GM18520 (cell line): ENCODE measurements around the gene NUDT9.
"Not testable (repeated sequence)": the region's sequence is repeated elsewhere in the genome, so short reads cannot be mapped to it uniquely, and the experiment has no call there.

ENCODE experiments used
- ATAC-seq: cut with Tn5 transposase; IDR thresholded peaks from one replicate; pipeline ENCODE4 v1.9.1; 2021; ENCODE audit not compliant: unreplicated experiment

Gene NUDT9

DNA sequence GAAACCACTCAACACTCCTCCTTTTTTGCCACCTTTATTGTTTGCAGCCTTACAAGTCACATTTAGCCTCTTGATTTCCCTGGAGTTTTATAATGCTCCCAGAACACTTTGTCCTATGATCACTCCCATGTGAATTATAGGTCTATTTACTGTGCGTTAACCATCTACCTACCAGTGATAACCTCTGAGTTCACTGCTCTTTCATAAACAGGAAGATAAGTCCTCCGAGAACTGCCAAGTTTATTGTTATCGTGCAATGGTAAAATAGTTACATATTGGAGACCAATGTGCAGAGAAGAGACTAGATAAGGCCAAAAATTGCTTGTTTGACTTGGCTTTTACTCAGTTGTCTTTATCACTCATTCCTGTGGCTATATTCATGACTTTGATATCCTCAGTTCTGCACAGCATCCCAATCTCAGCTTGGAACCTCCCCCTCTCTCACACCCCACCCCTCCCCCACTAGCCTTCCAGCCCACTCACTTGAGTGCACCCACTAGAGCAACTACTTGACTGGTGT is 12.9 kb upstream of the NUDT9 start:
- ATAC-seq: no peak

DNA sequence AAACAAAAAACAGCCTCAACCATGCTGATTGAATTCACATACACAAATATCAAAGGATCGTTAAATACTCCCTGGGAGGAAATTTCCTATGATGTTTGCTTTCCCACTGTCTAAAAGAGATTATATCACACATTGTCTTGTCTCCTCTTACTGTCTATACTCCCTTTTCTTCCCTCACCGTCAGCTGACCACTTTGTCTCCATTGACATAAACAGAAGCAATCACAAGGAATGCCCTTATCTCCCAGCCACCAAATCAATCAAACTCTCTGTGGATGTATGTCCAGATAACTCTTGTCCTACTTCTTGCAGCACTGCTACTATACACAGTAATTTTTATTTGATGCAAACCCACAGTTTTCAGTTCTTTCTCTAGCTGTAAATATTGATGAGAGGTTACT is 12.2 kb upstream of the NUDT9 start:
- no peak for ATAC-seq

DNA sequence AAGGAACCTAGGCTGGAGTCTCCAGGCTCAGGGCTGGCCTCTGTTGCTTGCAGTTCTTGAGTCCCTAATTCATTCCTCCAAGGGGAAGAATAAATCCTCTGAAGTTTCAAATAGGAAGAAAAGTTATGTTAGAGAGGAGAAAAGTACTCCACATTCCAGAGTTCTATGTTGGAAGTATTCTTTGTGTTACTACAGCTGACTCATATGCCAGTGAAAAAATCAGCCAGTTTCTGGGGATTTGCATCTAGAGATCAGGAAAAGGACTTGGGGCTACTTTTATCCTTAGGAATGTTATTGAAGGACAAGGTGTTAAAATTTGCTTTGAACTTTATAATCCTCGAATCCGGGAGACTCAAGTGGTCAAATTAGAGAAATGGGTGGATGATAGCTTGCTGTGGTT is 11.7 kb upstream of the NUDT9 start:
- no peak for ATAC-seq

DNA sequence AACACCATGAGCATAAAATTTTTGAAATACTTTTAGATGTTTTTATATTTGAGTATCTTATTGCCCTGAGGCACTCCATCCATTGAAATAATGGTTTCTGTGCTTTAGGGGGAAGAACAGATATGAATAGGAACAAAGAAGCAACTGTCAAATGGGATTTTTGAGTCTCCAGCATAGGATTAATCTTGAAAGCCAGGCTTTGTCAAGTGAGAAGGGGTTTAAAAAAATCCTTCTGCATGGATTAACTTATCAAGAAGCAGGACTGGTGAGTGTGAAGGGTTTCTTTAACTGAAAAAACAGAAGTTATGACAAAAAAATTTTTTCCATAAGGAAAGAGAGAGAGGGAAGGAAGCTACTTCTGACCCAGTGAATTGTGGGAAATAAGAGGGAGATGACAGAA is 7.6 kb upstream of the NUDT9 start:
- ATAC-seq: no peak

DNA sequence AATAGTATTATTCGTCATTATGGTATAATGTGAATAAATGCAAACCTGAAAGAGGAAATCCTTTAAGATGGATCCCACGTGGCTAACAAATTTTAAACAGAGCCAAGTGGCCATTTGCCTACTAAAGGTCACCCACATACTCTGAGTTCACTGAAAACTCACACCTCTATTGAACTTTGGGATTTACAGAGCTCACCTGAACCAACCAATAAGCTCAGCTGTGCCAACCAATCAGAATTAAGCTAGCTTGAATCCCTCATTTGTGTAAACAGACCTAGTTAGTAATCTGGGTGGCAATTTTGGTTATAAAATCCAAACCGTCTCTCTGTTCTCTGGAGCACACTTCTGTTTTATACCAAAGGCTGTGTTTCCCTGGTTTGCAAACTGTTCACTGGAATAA is 5.4 kb upstream of the NUDT9 start:
- ATAC-seq: no peak

DNA sequence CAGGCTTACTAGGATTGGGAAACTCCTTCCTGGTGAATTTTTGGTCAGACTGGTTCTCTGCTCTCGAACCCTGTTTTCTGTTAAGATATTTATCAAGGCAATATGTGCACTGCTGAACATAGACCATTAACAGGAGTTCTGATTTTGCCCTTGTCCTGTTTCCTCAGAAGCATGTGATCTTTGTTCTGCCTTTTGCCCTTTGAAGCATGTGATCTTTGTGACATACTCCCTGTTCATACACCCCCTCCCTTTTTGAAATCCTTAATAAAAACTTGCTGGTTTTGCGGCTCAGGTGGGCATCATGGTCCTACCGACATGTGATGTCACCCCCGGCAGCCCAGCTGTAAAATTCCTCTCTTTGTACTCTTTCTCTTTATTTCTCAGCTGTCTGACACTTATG is 4.0 kb upstream of the NUDT9 start:
- ATAC-seq: not testable (repeated sequence)

DNA sequence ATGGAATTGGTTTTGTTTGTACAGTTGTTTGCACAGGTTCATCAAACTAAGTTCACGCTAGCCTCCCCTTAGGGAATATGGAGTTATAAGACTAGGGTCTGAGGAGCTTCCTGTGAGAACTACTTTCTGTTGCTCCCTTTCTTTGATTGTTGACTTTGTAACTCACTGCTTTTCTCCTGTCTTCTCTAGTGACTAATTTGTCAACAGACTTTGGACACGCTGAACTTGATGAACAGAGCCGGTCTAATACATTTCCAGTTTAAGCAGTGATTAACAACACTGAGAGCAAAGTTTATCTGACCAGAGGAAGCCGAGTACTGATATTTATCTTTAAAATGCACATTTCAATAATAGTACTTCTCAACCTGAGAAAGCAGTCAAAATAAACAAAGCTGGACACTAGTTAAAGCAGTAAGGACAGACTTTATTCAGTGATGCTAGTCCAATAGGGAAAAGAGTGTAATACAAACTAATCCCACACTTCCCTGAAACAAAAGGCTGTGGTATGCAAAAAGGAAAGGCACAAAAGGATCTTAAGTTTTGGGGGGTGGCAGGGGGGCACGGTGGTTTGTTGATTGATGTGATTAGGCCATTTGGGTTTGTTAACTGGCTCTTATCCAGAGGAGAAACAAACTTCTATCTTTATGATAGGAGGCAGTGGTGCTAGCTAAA is 2.7 kb upstream of the NUDT9 start:
- ATAC-seq: no peak

DNA sequence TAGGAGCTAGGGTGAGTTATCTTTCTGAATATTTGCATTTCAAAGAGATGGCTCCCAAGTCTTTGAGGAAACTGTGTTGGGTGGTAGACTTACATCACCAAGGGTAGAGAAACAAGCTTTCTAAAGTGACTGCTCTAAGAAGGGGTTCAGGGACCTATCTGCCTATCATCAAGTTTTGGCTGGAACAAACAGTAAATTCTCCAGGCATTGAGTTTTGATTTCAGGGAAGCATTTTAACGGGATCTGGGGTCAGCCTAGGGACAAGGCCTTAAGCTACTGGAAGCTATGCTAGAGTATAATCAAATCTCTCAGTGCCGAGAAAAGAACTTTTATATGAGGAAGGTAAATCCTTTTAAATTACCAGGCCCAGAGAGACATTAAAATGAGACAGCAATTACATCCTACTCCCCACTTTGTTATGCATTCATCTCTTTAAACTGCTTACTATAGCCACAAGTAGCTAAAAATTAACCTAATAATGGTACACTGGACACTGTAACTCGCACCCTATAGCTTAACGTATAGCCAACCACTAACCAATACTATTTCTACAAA is 2.0 kb upstream of the NUDT9 start:
- no peak for ATAC-seq

DNA sequence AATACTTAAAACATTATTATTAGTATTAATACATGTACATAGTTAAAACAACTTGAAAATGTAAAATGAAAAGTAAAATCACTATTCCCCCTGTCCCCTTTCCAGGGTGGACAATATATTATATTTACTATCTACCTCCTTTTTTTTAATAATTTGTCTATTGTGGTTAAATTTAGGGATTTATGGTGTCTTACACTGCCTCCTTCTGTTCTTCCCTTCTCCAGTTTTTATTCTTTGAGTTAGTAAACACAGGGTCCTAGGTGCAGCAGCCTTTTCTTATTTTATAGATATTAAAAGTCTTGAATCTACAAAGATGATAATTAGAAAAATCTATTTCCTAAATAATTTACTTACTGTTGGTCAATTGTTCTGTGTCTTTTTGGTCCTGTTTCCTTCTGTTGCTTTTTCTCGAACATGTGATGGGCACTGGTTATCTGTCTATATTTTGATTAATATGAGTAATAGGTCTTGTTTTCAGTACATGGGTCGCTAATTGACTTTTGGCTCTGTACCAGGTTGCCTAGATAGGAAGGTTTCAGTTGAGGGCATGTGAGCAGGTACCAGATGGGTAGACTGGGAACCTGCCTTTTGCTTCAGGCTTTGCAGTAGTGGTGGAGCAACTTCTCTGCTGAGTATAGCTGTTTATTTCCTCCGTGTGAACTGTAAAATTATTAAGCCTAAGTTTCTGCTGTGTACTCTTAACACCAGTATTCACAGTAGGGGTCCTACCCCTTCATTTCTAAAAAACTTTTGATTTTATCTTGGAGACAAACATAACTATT is 1.1 kb downstream of the NUDT9 start:
- ATAC-seq: no peak

DNA sequence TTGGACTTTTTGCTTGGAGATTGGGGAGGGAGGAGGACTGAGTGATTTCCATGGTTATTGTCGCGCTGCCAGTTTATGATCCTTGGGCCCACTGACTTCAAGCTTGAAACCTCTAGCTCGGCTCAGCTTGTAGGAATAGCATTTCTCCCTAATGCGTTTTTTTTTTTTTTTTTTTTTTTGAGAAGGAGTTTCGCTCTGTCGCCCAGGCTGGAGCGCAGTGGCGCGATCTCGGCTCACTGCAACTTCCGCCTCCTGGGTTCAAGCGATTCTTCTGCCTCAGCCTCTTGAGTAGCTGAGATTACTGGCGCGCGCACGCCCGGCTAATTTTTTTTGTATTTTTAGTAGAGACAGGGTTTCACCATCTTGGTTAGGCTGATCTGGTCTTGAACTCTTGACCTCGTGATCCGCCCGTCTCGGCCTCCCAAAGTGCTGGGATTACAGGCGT is 1.7 kb downstream of the NUDT9 start:
- ATAC-seq: not testable (repeated sequence)

DNA sequence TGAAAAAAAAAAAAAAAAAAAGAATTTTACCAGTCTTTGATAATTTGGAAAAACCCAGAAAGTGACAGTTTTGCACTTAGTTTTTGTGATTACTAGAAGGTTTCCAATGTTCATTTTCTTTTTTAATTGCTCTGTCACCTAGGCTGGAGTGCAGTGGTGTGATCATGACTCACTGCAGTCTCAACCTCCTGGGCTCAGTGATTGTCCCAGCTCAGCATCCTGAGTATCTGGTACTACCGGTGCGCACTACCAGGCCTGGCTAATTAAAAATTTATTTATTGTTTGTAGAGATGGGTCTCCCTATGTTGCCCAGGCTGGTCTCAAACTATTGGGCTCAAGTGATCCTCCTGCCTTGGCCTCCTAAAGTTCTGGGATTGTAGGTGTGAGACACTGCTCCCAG is 3.3 kb downstream of the NUDT9 start:
- ATAC-seq: no peak

DNA sequence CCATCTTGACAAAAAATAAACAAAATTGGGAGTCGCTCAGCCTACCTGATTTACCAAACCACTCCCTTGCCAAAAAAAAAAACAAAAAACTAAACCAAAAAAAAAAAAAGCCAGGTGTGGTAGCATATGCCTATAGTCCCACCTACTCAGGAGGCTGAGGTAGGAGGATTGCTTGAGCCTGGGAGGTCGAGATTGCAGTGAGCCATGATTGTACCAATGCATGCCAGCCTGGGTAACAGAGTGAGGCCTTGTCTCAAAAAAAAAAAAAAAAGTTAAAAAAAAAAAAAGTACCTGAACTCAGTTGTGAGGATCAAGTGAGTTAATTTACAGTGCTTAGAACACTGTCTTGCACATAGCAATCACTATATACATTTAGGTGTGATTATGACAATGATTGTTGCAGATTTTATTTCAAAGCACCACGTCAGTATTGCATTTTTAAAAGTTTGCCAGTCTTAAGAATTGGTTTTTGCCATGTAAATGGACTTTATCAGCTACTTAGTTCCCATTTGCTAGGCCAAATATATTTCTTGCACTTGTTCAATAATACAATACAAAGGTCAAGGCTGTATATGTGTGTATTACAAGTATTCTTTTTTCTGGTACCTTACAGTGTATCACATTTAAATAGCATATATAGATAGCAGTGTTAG is 4.6 kb downstream of the NUDT9 start:
- no peak for ATAC-seq

DNA sequence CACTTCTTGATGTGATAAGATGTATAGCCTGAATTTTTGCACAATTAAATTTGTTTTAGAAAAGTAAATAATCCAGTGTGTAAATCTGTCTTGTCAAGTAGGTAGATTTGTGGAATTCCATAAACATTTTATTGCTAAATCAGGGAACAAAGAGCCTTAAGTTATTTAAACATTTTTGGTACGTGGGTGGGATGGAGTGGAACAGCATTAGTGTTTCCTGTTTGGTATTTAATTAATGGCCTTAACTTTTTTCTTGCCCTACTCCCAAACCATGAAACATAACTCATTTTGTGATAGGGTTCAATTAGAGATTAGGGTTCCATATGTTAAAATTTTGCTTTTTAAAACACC is 5.1 kb downstream of the NUDT9 start:
- ATAC-seq: no peak

DNA sequence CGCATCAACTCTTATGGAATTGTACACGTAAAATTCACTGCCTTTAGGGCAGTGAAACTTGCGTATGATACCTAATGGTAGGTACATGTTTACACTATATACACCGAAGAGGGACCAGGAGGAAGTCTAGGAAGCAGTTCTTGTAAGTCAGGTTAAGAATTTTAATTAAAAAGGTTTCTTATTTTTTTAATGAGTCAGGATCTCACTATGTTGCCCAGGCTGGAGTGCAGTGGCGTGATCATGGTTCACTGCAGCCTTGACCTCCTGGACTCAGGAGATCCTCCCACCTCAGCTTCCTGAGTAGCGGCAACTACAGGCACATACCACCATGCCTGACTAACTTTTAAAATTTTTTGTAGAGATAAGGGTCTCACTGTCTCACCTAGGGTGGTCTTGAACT is 6.6 kb downstream of the NUDT9 start:
- no peak for ATAC-seq

DNA sequence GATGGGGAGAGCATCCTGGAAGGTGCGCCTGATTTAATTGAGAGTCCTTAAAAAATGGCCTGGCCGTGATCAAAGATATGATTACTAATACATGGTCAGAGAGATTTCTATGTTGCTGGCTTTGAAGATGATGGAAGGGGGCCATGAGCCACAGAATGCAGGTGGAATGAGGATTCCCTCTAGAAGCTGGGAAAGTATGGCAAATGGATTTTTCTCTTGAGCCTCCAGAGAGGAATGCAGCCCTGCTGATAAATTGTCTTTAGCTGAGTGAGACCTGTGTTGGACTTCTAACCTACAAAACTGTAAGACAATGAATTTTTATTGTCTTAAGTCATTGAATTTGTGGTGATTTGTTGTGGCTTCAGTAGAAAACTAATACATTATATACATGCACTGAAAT is 7.7 kb downstream of the NUDT9 start:
- ATAC-seq: no peak

DNA sequence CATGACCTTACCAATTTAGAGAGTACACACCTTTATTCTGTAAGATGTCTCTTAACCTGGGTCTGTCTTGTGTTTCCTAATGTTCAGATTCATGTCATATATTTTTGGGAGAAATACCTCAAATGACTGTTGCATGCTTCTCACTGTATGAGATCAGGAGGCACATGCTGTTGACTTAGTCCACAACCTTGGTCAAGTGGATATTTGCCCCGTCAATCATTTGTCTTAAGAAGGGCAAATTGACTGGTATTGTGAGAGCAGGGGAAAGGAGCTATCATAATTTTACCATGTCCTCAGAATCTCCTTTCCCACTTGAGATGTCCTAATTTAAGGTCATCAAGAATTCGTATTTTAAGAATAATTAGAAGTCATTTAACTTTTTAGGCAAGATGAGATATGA is 11.0 kb downstream of the NUDT9 start:
- no peak for ATAC-seq

DNA sequence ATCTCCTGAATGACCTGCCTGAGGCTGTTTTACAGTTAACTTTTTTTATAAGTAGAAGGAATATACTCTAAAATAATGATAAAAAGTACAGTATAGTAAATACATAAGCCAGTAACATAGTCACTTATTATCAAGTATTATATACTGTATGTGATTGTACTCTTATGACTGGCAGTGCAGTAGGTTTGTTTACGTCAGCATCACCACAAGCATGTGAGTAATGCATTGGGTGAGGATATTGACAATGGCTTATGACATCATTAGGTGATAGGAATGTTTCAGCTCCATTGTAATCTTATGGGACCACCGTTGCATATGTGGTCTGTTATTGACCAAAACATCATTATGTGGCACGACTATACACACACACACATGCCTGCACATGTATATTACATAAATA is 20.5 kb downstream of the NUDT9 start:
- ATAC-seq: no peak

DNA sequence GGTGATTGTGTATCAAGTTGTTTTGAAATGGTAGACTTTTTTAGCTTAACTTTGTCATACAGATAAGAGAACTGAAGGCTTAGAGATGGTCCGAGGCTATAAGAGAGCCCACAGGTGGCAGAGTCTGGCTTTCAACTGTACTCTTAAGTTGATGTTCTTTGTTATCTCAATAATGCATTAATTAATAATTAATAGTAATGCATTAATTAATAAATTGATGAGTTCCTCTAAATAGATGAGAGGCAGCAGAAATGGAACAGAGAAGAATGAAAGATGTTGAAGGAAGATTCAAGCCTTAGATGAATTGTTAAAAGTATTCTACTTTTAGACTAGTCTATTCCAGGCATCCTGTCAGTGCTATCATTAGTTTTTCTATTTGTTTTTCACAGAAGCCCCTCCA is 22.4 kb downstream of the NUDT9 start:
- ATAC-seq: no peak

DNA sequence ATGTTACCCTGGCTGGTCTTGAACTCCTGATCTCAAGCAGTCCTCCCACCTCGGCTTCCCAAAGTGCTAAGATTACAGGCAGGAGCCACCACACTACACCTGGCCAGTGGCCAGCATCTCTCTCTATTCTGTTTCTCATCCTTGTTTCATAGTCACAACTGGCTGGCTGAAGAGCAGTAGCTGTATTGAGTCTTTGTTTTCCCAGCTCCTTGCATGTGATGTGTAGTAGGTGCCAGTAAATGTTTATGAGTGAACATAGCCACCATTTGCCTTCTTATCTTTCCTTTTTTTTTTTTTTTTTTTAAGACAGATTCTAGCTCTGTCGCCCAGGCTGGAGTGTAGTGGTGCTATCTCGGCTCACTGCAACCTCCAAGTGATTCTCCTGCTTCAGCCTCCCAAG is 23.6 kb downstream of the NUDT9 start:
- ATAC-seq: no peak

DNA sequence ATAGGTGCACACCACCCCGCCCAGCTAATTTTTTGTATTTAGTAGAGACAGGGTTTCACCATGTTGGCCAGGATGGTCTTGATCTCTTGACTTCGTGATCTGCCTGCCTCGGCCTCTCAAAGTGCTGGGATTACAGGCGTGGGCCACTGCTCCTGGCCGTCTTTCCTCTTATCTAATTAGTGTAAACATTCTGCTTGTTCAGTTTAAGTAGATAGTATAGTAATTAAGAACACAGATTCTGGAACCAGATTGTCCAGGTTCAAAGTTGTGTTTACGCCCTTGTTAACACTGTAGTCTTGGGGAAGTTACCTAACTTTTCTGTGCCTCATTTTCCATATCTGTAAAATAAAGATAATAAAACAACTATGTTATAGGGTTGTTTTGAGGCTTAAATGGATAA is 24.0 kb downstream of the NUDT9 start:
- ATAC-seq: not testable (repeated sequence)

DNA sequence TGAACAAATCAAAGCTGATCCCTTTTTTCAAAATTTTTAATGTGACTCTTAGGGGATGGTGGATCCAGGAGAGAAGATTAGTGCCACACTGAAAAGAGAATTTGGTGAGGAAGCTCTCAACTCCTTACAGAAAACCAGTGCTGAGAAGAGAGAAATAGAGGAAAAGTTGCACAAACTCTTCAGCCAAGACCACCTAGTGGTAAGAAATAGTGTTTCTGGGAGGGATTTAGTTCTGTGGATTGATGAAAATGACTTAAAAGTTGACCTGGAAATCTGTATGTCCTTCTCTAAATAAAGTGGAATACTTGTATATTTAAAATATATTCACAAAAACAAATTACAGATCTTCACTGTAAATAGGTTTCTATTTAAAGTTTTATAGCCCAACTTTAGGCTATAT is 29.2 kb downstream of the NUDT9 start:
- no peak for ATAC-seq

DNA sequence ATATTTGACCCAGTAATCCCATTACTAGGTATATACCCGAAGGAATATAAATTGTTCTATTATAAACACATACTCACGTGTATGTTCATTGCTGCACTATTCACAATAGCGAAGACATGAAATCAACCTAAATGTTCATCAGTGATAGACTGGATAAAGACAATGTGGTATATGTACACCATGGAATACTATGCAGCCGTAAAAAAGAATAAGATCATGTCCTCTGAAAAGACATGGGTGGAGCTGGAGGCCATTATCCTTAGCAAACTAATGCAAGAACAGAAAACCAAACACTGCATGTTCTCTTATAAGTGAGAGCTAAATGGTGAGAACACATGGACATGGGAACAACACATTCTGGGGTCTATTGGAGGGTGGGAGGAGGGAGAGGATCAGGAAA is 36.5 kb downstream of the NUDT9 start:
- no peak for ATAC-seq
